ENCODE results near the gene CCN5. TPM values are rescaled to one million over a fixed set of nuclear protein-coding genes. Genes with fewer than 3 reads are reported as not detected.

The CCN5 gene
- total RNA-seq, 3 donors from 2014 or later: 16.1 to 1,283 (median 39.0) TPM

GRCh38 chr20:44706301-44707017 lies 8.7 kb upstream of the CCN5 start:
- peaks cover 10 to 17% of the 10 kb centered on the region in 2 donors for H3K4me1 ChIP-seq
- no peaks in the 10 kb centered on the region for H3K36me3 ChIP-seq
- H3K9me3 ChIP-seq: no peaks in the 10 kb centered on the region
- DNase-seq (ENCODE audit: low spot score in 2 of 2): peak in 1 of 2 donors; percentile 67
- TF ChIP-seq POLR2AphosphoS5 (IDR thresholded peaks at IDR 0.05) (peak in 1 of 3 donors; percentile 57), POLR2A (IDR thresholded peaks at IDR 0.05) (no peak)
- intact Hi-C loops (cut with DNase I; ENCODE audit: low total_unique reads): no loop called here
- H3K27ac ChIP-seq: peak overlapping the region; percentile 81 to 94
- H3K27me3 ChIP-seq: peaks cover 0 to 3% of the 10 kb centered on the region in 2 donors
- H3K4me3 ChIP-seq: no peak overlapping the region

GRCh38 chr20:44707018-44707579 lies 8.1 kb upstream of the CCN5 start:
- intact Hi-C loops (cut with DNase I; ENCODE audit: low total_unique reads): no loop called here
- peaks cover 0 to 3% of the 10 kb centered on the region in 2 donors for H3K27me3 ChIP-seq
- no peaks in the 10 kb centered on the region for H3K9me3 ChIP-seq
- peaks cover 10 to 17% of the 10 kb centered on the region in 2 donors for H3K4me1 ChIP-seq
- H3K36me3 ChIP-seq: no peaks in the 10 kb centered on the region
- peak overlapping the region in 1 of 2 donors; percentile 81 for H3K27ac ChIP-seq
- DNase-seq (ENCODE audit: low spot score in 2 of 2): no peak
- H3K4me3 ChIP-seq: no peak overlapping the region
- TF ChIP-seq POLR2A (IDR thresholded peaks at IDR 0.05) (no peak), POLR2AphosphoS5 (IDR thresholded peaks at IDR 0.05) (no peak)
- TF ChIP-seq, protein P1, sequence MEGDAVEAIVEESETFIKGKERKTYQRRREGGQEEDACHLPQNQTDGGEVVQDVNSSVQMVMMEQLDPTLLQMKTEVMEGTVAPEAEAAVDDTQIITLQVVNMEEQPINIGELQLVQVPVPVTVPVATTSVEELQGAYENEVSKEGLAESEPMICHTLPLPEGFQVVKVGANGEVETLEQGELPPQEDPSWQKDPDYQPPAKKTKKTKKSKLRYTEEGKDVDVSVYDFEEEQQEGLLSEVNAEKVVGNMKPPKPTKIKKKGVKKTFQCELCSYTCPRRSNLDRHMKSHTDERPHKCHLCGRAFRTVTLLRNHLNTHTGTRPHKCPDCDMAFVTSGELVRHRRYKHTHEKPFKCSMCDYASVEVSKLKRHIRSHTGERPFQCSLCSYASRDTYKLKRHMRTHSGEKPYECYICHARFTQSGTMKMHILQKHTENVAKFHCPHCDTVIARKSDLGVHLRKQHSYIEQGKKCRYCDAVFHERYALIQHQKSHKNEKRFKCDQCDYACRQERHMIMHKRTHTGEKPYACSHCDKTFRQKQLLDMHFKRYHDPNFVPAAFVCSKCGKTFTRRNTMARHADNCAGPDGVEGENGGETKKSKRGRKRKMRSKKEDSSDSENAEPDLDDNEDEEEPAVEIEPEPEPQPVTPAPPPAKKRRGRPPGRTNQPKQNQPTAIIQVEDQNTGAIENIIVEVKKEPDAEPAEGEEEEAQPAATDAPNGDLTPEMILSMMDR (IDR thresholded peaks at IDR 0.05): no peak

DNA sequence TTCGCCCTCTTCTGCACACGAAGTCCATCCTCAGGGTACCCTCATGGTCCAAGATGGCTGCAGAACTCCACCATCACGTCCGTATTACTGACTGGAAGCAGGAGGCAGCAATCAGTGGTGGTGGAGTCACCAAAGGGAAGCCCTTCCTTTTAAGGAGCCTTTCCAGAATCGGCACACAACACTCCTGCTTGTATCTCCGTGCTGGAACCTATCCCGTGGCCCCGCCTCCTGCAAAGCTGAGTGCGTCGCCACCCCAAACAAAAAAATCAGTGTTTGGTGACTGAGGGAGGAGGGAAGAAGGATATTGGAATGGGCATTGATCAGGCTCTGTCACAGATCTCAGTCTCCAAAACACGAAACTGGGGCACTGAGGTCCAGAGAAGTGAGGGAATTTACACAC lies 5.8 kb upstream of the CCN5 start:
- Histone ChIP-seq H3K4me3 (no peak overlapping the region), H3K4me1 (peaks cover 0 to 14% of the 10 kb centered on the region in 2 donors), H3K27ac (no peak overlapping the region), H3K36me3 (no peaks in the 10 kb centered on the region), H3K27me3 (peaks cover 0 to 3% of the 10 kb centered on the region in 2 donors), H3K9me3 (no peaks in the 10 kb centered on the region)
- DNase-seq (ENCODE audit: low spot score in 2 of 2): no peak
- TF ChIP-seq POLR2AphosphoS5 (IDR thresholded peaks at IDR 0.05): no peak
- TF ChIP-seq, protein P1 (IDR thresholded peaks at IDR 0.05): no peak
- no peak for TF ChIP-seq POLR2A (IDR thresholded peaks at IDR 0.05)
- intact Hi-C loops (cut with DNase I; ENCODE audit: low total_unique reads): no loop called here

DNA sequence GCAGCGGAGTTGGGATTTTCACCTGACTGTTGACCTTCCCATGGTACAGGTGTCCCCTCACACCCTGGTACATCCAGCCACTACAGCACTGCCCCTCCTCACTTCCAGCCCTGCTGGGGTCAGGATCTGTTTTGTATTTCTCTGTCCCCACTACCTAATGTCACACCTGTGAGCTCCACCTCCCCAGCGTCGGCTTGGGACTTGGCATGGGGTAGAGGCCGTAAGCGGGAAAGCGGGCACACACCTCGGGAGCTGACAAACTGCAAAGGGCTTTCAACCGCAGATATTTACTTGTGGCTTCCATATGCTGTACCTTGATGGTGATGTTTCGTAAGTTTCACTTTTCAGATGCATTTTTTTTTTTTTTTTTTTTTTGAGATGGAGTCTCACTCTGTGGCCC lies 5.4 kb upstream of the CCN5 start:
- Histone ChIP-seq H3K4me1 (peaks cover 0 to 18% of the 10 kb centered on the region in 2 donors), H3K9me3 (no peaks in the 10 kb centered on the region), H3K27ac (no peak overlapping the region), H3K27me3 (peaks cover 0 to 3% of the 10 kb centered on the region in 2 donors), H3K36me3 (no peaks in the 10 kb centered on the region), H3K4me3 (no peak overlapping the region)
- no peak for TF ChIP-seq POLR2AphosphoS5 (IDR thresholded peaks at IDR 0.05)
- TF ChIP-seq, protein P1 (IDR thresholded peaks at IDR 0.05): no peak
- TF ChIP-seq POLR2A (IDR thresholded peaks at IDR 0.05): no peak
- no peak for DNase-seq (ENCODE audit: low spot score in 2 of 2)
- intact Hi-C loops (cut with DNase I; ENCODE audit: low total_unique reads): no loop called here

DNA sequence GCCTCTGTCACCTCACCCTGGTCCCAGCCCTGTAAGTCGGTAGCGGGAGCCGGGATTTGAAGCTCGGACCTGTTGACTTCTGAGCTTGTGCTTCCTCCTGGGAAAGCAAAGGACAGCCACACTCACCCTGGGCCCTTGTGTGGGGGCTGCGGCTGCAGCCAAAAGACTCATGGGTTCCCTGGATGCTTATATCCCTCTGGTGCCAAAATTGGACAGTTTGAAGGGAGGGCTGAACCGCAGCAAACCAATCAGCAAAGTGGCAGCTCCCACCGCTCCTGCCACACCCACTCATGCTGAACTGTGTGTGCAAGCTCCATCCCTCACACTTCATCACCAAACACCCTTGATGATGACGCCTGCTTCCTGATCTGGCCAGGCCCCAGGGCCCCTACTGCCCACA lies 3.9 kb upstream of the CCN5 start:
- H3K4me1 ChIP-seq: peaks cover 3 to 31% of the 10 kb centered on the region in 2 donors
- intact Hi-C loops (cut with DNase I; ENCODE audit: low total_unique reads): no loop called here
- H3K4me3 ChIP-seq: no peak overlapping the region
- DNase-seq (ENCODE audit: low spot score in 2 of 2): no peak
- H3K36me3 ChIP-seq: no peaks in the 10 kb centered on the region
- H3K9me3 ChIP-seq: no peaks in the 10 kb centered on the region
- H3K27ac ChIP-seq: peak overlapping the region in 1 of 2 donors; percentile 40
- TF ChIP-seq, protein P1 (IDR thresholded peaks at IDR 0.05): no peak
- TF ChIP-seq POLR2A (IDR thresholded peaks at IDR 0.05) (no peak), POLR2AphosphoS5 (IDR thresholded peaks at IDR 0.05) (no peak)
- peaks cover 0 to 3% of the 10 kb centered on the region in 2 donors for H3K27me3 ChIP-seq

Measured in breast epithelium (tissue), 4 donors.